Measurements from ENCODE around the gene PRDM11.

DNA sequence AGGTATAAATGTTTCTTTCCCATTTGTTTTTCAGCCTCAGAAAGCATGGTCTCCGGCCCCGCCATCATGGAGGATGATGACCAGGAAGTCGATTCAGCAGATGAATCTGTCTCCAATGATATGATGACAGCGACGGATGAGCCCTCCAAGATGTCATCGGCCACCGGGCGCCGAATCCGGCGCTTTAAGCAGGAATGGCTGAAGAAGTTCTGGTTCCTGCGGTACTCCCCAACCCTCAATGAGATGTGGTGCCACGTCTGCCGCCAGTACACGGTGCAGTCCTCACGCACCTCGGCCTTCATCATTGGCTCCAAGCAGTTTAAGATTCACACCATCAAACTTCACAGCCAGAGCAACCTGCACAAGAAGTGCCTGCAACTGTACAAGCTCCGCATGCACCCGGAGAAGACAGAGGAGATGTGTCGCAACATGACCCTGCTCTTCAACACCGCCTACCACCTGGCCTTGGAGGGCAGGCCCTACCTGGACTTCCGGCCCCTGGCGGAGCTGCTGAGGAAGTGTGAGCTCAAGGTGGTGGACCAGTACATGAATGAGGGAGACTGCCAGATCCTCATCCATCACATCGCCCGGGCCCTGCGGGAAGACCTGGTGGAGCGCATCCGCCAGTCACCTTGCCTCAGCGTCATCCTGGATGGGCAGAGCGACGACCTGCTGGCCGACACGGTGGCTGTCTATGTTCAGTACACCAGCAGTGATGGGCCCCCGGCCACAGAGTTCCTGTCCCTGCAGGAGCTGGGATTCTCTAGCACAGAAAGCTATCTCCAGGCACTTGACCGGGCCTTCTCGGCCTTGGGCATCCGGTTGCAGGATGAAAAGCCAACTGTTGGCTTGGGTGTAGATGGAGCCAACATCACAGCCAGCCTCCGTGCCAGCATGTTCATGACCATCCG lies 79.8 kb downstream of the PRDM11 start:
- TF ChIP-seq JUND (IDR thresholded peaks at IDR 0.05) (no peak), HNF4A (conservative IDR thresholded peaks at IDR 0.05) (no peak), HNF4G (IDR thresholded peaks at IDR 0.05) (no peak), RAD21 (IDR thresholded peaks at IDR 0.05) (no peak), NR2F2 (IDR thresholded peaks at IDR 0.05) (no peak), TAF1 (conservative IDR thresholded peaks at IDR 0.05) (no peak)
- TF ChIP-seq, protein P1, sequence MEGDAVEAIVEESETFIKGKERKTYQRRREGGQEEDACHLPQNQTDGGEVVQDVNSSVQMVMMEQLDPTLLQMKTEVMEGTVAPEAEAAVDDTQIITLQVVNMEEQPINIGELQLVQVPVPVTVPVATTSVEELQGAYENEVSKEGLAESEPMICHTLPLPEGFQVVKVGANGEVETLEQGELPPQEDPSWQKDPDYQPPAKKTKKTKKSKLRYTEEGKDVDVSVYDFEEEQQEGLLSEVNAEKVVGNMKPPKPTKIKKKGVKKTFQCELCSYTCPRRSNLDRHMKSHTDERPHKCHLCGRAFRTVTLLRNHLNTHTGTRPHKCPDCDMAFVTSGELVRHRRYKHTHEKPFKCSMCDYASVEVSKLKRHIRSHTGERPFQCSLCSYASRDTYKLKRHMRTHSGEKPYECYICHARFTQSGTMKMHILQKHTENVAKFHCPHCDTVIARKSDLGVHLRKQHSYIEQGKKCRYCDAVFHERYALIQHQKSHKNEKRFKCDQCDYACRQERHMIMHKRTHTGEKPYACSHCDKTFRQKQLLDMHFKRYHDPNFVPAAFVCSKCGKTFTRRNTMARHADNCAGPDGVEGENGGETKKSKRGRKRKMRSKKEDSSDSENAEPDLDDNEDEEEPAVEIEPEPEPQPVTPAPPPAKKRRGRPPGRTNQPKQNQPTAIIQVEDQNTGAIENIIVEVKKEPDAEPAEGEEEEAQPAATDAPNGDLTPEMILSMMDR (IDR thresholded peaks at IDR 0.05; ENCODE audit: low read depth, low read length, missing input control), result no peak
- TF ChIP-seq, protein P2, sequence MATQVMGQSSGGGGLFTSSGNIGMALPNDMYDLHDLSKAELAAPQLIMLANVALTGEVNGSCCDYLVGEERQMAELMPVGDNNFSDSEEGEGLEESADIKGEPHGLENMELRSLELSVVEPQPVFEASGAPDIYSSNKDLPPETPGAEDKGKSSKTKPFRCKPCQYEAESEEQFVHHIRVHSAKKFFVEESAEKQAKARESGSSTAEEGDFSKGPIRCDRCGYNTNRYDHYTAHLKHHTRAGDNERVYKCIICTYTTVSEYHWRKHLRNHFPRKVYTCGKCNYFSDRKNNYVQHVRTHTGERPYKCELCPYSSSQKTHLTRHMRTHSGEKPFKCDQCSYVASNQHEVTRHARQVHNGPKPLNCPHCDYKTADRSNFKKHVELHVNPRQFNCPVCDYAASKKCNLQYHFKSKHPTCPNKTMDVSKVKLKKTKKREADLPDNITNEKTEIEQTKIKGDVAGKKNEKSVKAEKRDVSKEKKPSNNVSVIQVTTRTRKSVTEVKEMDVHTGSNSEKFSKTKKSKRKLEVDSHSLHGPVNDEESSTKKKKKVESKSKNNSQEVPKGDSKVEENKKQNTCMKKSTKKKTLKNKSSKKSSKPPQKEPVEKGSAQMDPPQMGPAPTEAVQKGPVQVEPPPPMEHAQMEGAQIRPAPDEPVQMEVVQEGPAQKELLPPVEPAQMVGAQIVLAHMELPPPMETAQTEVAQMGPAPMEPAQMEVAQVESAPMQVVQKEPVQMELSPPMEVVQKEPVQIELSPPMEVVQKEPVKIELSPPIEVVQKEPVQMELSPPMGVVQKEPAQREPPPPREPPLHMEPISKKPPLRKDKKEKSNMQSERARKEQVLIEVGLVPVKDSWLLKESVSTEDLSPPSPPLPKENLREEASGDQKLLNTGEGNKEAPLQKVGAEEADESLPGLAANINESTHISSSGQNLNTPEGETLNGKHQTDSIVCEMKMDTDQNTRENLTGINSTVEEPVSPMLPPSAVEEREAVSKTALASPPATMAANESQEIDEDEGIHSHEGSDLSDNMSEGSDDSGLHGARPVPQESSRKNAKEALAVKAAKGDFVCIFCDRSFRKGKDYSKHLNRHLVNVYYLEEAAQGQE (IDR thresholded peaks at IDR 0.05), result no peak

Measured in liver (tissue), 3 donors.